Activated CD8-positive, alpha-beta memory T cell treated with anti-CD3 and anti-CD28 coated beads, Interleukin-2, amount 10 ng/mL, durations not matched to agents 7 days and 5 days (primary cell): ENCODE data around the gene XAF1. TPM values are rescaled to one million over a fixed set of nuclear protein-coding genes. Genes with fewer than 3 reads are reported as not detected.
A peak's percentile ranks its signal among the peaks of the same experiment; 100 is the strongest.
"Not testable (repeated sequence)": the region's sequence is repeated elsewhere in the genome, so short reads cannot be mapped to it uniquely, and the experiment has no call there.

Source experiments
- ATAC-seq: fragments of 150-1000 bp; cut with Tn5 transposase; one replicate; pipeline ENCODE4 v1.10.0; 2021; ENCODE audit warnings: moderate library complexity
- CTCF ChIA-PET: fragments of 350-600 bp; sonication (Branson Sonifier 250); formaldehyde crosslinking; loops from one replicate; lab custom pipeline; 2021; ENCODE audit warnings: antibody characterized with exemption; lab: Charles Lee
- DNase-seq: peaks from one replicate; pipeline ENCODE4 v3.0.0-alpha.2; 2020
- H3K27ac Mint-ChIP-seq: one replicate; pipeline ENCODE4 v1.8.0; 2021; ENCODE audit warnings: mild to moderate bottlenecking, mixed read lengths
- H3K27me3 Mint-ChIP-seq: one replicate; pipeline ENCODE4 v1.8.0; 2021; ENCODE audit warnings: mixed read lengths
- H3K36me3 Mint-ChIP-seq: one replicate; pipeline ENCODE4 v1.8.0; 2021; ENCODE audit warnings: mild to moderate bottlenecking, mixed read lengths
- H3K4me1 Mint-ChIP-seq: one replicate; pipeline ENCODE4 v1.8.0; 2021; ENCODE audit warnings: mixed read lengths
- H3K4me3 Mint-ChIP-seq: one replicate; pipeline ENCODE4 v1.8.0; 2021; ENCODE audit warnings: mild to moderate bottlenecking, moderate library complexity, mixed read lengths
- H3K9me3 Mint-ChIP-seq: one replicate; pipeline ENCODE4 v1.8.0; 2022; ENCODE audit warnings: low read depth, mixed read lengths
- total RNA-seq, 2 experiments: library from RNA; stranded (reverse); gene quantifications; one replicate each; pipeline ENCODE4 v1.2.3, GENCODE V29; 2021

XAF1 gene
- total RNA-seq, 2 experiments from 2014 or later, result 261 to 491 TPM

- Mint-ChIP-seq H3K27me3 (no peaks in the 10 kb centered on the region), H3K4me1 (peaks cover 30% of the 10 kb centered on the region), H3K9me3 (peaks cover 53% of the 10 kb centered on the region), H3K27ac (no peak overlapping the region), H3K36me3 (peaks cover 96% of the 10 kb centered on the region), H3K4me3 (no peak overlapping the region)
- CTCF ChIA-PET, result interaction anchor here (0.7 to 1.6 kb wide), 3 partner anchors 11 to 102 kb away, joined by 3 to 5 read pairs (median 3); no protein-coding TSS in a partner anchor
- ATAC-seq (no peak), DNase-seq (no peak)
Observed at GRCh38 chr17:6768447-6768846, 12.6 kb downstream of the XAF1 start.

- CTCF ChIA-PET, result interaction anchor here (1.2 kb wide), 1 partner anchor 22 kb away, joined by 3 read pairs; no protein-coding TSS in a partner anchor
- Mint-ChIP-seq H3K27me3 (peaks cover 5% of the 10 kb centered on the region), H3K4me3 (no peak overlapping the region), H3K4me1 (peaks cover 17% of the 10 kb centered on the region), H3K36me3 (peaks cover 82% of the 10 kb centered on the region), H3K27ac (no peak overlapping the region), H3K9me3 (peaks cover 46% of the 10 kb centered on the region)
- DNase-seq (no peak), ATAC-seq (no peak)
Observed at GRCh38 chr17:6772016-6772415, 16.2 kb downstream of the XAF1 start.

- CTCF ChIA-PET, H3K4me3 Mint-ChIP-seq, DNase-seq, H3K4me1 Mint-ChIP-seq, ATAC-seq, H3K27ac Mint-ChIP-seq: not testable (repeated sequence)
- peaks cover 24% of the 10 kb centered on the region for H3K9me3 Mint-ChIP-seq
- H3K27me3 Mint-ChIP-seq, result peaks cover 19% of the 10 kb centered on the region
- H3K36me3 Mint-ChIP-seq, result peaks cover 54% of the 10 kb centered on the region
Observed at GRCh38 chr17:6774906-6775305, 19.1 kb downstream of the XAF1 start.

- ATAC-seq (peak; percentile 63), DNase-seq (peak; percentile 52)
- peaks cover 44% of the 10 kb centered on the region for H3K36me3 Mint-ChIP-seq
- peaks cover 27% of the 10 kb centered on the region for H3K27me3 Mint-ChIP-seq
- no peak within 1 kb of the TSS for H3K4me3 Mint-ChIP-seq
- H3K9me3 Mint-ChIP-seq, result peaks cover 23% of the 10 kb centered on the region
- H3K4me1 Mint-ChIP-seq, result peaks cover 13% of the 10 kb centered on the region
- H3K27ac Mint-ChIP-seq, result peak within 1 kb of the TSS; percentile 10
- CTCF ChIA-PET, result no interaction called here
Observed at GRCh38 chr17:6775871-6776405, 20.1 kb downstream of the XAF1 start, which contains the start of gene FBXO39. Gene FBXO39, plus strand, starts transcription at chr17:6776215. Its CDS starts 3,654 bp downstream, at chr17:6779869.

- Mint-ChIP-seq H3K9me3 (peaks cover 2% of the 10 kb centered on the region), H3K4me1 (peaks cover 15% of the 10 kb centered on the region), H3K27me3 (peaks cover 53% of the 10 kb centered on the region), H3K4me3 (no peak overlapping the region), H3K36me3 (peaks cover 13% of the 10 kb centered on the region), H3K27ac (no peak overlapping the region)
- ATAC-seq (no peak), DNase-seq (no peak)
- CTCF ChIA-PET, result interaction anchor here (1.2 kb wide), 1 partner anchor 9 kb away, joined by 3 read pairs; no protein-coding TSS in a partner anchor
Observed at GRCh38 chr17:6779411-6779810, 23.6 kb downstream of the XAF1 start.

- CTCF ChIA-PET, result interaction anchor here (0.5 to 1.2 kb wide), 2 partner anchors 10 to 1510 kb away, joined by 3 read pairs; no protein-coding TSS in a partner anchor
- no peak for ATAC-seq
- peaks cover 56% of the 10 kb centered on the region for H3K27me3 Mint-ChIP-seq
- no peak overlapping the region for H3K4me3 Mint-ChIP-seq
- H3K27ac Mint-ChIP-seq, result no peak overlapping the region
- peaks cover 8% of the 10 kb centered on the region for H3K36me3 Mint-ChIP-seq
- peaks cover 13% of the 10 kb centered on the region for H3K4me1 Mint-ChIP-seq
- H3K9me3 Mint-ChIP-seq, result no peaks in the 10 kb centered on the region
- no peak for DNase-seq
Observed at GRCh38 chr17:6780001-6780400, 24.2 kb downstream of the XAF1 start.

GRCh38 chr17:6780886-6781285 is 25.0 kb downstream of the XAF1 start:
- peaks cover 6% of the 10 kb centered on the region for H3K36me3 Mint-ChIP-seq
- H3K27ac Mint-ChIP-seq, result no peak overlapping the region
- peaks cover 64% of the 10 kb centered on the region for H3K27me3 Mint-ChIP-seq
- H3K9me3 Mint-ChIP-seq, result no peaks in the 10 kb centered on the region
- peaks cover 12% of the 10 kb centered on the region for H3K4me1 Mint-ChIP-seq
- DNase-seq (no peak), ATAC-seq (no peak)
- CTCF ChIA-PET, result no interaction called here
- no peak overlapping the region for H3K4me3 Mint-ChIP-seq

- peaks cover 74% of the 10 kb centered on the region for H3K27me3 Mint-ChIP-seq
- peaks cover 4% of the 10 kb centered on the region for H3K36me3 Mint-ChIP-seq
- CTCF ChIA-PET, result no interaction called here
- H3K4me3 Mint-ChIP-seq, result no peak overlapping the region
- H3K9me3 Mint-ChIP-seq, result no peaks in the 10 kb centered on the region
- no peak overlapping the region for H3K27ac Mint-ChIP-seq
- ATAC-seq, result no peak
- H3K4me1 Mint-ChIP-seq, result peaks cover 9% of the 10 kb centered on the region
- no peak for DNase-seq
Observed at GRCh38 chr17:6782244-6782643, 26.4 kb downstream of the XAF1 start.

- peaks cover 92% of the 10 kb centered on the region for H3K27me3 Mint-ChIP-seq
- H3K4me3 Mint-ChIP-seq, result no peak overlapping the region
- H3K9me3 Mint-ChIP-seq, result no peaks in the 10 kb centered on the region
- no peak overlapping the region for H3K27ac Mint-ChIP-seq
- CTCF ChIA-PET, result no interaction called here
- ATAC-seq (no peak), DNase-seq (no peak)
- peaks cover 3% of the 10 kb centered on the region for H3K36me3 Mint-ChIP-seq
- no peaks in the 10 kb centered on the region for H3K4me1 Mint-ChIP-seq
Observed at GRCh38 chr17:6786618-6787017, 30.8 kb downstream of the XAF1 start.

GRCh38 chr17:6787081-6787693 is 31.3 kb downstream of the XAF1 start:
- CTCF ChIA-PET, result no interaction called here
- Mint-ChIP-seq H3K27me3 (peaks cover 89% of the 10 kb centered on the region), H3K4me3 (no peak overlapping the region), H3K36me3 (no peaks in the 10 kb centered on the region), H3K9me3 (no peaks in the 10 kb centered on the region), H3K4me1 (no peaks in the 10 kb centered on the region), H3K27ac (no peak overlapping the region)
- no peak for DNase-seq
- no peak for ATAC-seq

- peaks cover 79% of the 10 kb centered on the region for H3K27me3 Mint-ChIP-seq
- CTCF ChIA-PET, result no interaction called here
- no peaks in the 10 kb centered on the region for H3K9me3 Mint-ChIP-seq
- ATAC-seq (no peak), DNase-seq (no peak)
- no peaks in the 10 kb centered on the region for H3K36me3 Mint-ChIP-seq
- peaks cover 13% of the 10 kb centered on the region for H3K4me1 Mint-ChIP-seq
- no peak overlapping the region for H3K27ac Mint-ChIP-seq
- no peak overlapping the region for H3K4me3 Mint-ChIP-seq
Observed at GRCh38 chr17:6789146-6789545, 33.3 kb downstream of the XAF1 start.

GRCh38 chr17:6793748-6794493 is 38.1 kb downstream of the XAF1 start:
- peak; percentile 33 for ATAC-seq
- peaks cover 58% of the 10 kb centered on the region for H3K27me3 Mint-ChIP-seq
- no peaks in the 10 kb centered on the region for H3K36me3 Mint-ChIP-seq
- H3K4me1 Mint-ChIP-seq, result peaks cover 16% of the 10 kb centered on the region
- no peak overlapping the region for H3K27ac Mint-ChIP-seq
- DNase-seq, result no peak
- H3K4me3 Mint-ChIP-seq, result no peak overlapping the region
- H3K9me3 Mint-ChIP-seq, result no peaks in the 10 kb centered on the region
- CTCF ChIA-PET, result no interaction called here

GRCh38 chr17:6796017-6796886 is 40.4 kb downstream of the XAF1 start:
- no peak for DNase-seq
- H3K9me3 Mint-ChIP-seq, result no peaks in the 10 kb centered on the region
- H3K27ac Mint-ChIP-seq, result no peak overlapping the region
- no peak for ATAC-seq
- peaks cover 16% of the 10 kb centered on the region for H3K4me1 Mint-ChIP-seq
- CTCF ChIA-PET, result interaction anchor here (1.5 kb wide), 1 partner anchor 130 kb away, joined by 4 read pairs; no protein-coding TSS in a partner anchor
- H3K4me3 Mint-ChIP-seq, result no peak overlapping the region
- no peaks in the 10 kb centered on the region for H3K36me3 Mint-ChIP-seq
- H3K27me3 Mint-ChIP-seq, result peaks cover 49% of the 10 kb centered on the region
